HEK293 (cell line): ENCODE measurements around the gene GTF3C5.

Experiments
- CTCF ChIA-PET: fragments of 350-600 bp; formaldehyde crosslinking; extraction: SDS; loops from one replicate; lab custom pipeline; 2021; ENCODE audit warnings: antibody characterized with exemption; lab: Yijun Ruan, JAX
- POLR2A ChIA-PET: fragments of 300-600 bp; formaldehyde crosslinking; extraction: SDS; loops from one replicate; lab custom pipeline; 2020; ENCODE audit warnings: antibody characterized with exemption, inconsistent platforms; lab: Yijun Ruan, JAX
- H3K27ac ChIP-seq: fragments of 200-500 bp; sonication (Bioruptor generic); 2 replicates; pipeline ENCODE4 v1.5.1; 2014; ENCODE audit warnings: low read depth, low read length, control low read depth, inconsistent platforms; ENCODE audit errors: extremely low read depth
- H3K36me3 ChIP-seq, 2 experiments: fragments of 200-500 bp in 1 of 2; sonication (Bioruptor generic) in 1 of 2; 1 replicate in 1 of 2; 2 replicates in 1 of 2; pipeline ENCODE4 v1.5.1; 2014 to 2017; ENCODE audit warnings: inconsistent platforms in 2 of 2, low read length in 2 of 2; ENCODE audit not compliant: control insufficient read depth in 2 of 2, insufficient read depth in 1 of 2
- H3K4me1 ChIP-seq: fragments of 200-500 bp; sonication (Bioruptor generic); 2 replicates; pipeline ENCODE4 v1.5.1; 2014; ENCODE audit warnings: mild to moderate bottlenecking, low read length, inconsistent platforms; ENCODE audit not compliant: control insufficient read depth, insufficient read depth
- H3K4me3 ChIP-seq: 2 replicates; pipeline ENCODE4 v1.5.1; 2011; ENCODE audit warnings: low read depth, mild to moderate bottlenecking, control low read depth, low read length, moderate library complexity
- H3K9me3 ChIP-seq: fragments of 200-500 bp; sonication (Bioruptor generic); 2 replicates; pipeline ENCODE4 v1.5.1; 2014; ENCODE audit warnings: low read depth, low read length, inconsistent platforms; ENCODE audit not compliant: control insufficient read depth, insufficient read depth
- CTCF ChIP-seq: fragments of 450-650 bp; formaldehyde crosslinking; IDR thresholded peaks from 2 replicates; pipeline ENCODE4 v1.5.1; 2016; ENCODE audit warnings: missing biosample characterization, missing genetic modification characterization
- INSM2 ChIP-seq: fragments of 450-650 bp; formaldehyde crosslinking; IDR thresholded peaks from 2 replicates; pipeline ENCODE4 v1.5.1; 2016; ENCODE audit warnings: missing biosample characterization, missing genetic modification characterization
- KLF1 ChIP-seq: fragments of 450-650 bp; formaldehyde crosslinking; IDR thresholded peaks from 2 replicates; pipeline ENCODE4 v1.5.1; 2016; ENCODE audit warnings: missing biosample characterization, missing genetic modification characterization
- KLF17 ChIP-seq: fragments of 450-650 bp; formaldehyde crosslinking; IDR thresholded peaks from 2 replicates; pipeline ENCODE4 v1.5.1; 2016; ENCODE audit warnings: missing biosample characterization, missing genetic modification characterization
- WT1 ChIP-seq: fragments of 450-650 bp; formaldehyde crosslinking; IDR thresholded peaks from 2 replicates; pipeline ENCODE4 v1.5.1; 2016; ENCODE audit warnings: missing biosample characterization, missing genetic modification characterization
- ZBTB49 ChIP-seq: fragments of 450-650 bp; formaldehyde crosslinking; IDR thresholded peaks from 2 replicates; pipeline ENCODE4 v1.5.1; 2016; ENCODE audit warnings: missing biosample characterization, missing genetic modification characterization, low read depth
- ZBTB7A ChIP-seq: fragments of 450-650 bp; formaldehyde crosslinking; IDR thresholded peaks from 2 replicates; pipeline ENCODE4 v1.5.1; 2016; ENCODE audit warnings: low read depth, missing biosample characterization, missing genetic modification characterization
- ZNF211 ChIP-seq: fragments of 450-650 bp; formaldehyde crosslinking; IDR thresholded peaks from 2 replicates; pipeline ENCODE4 v1.5.1; 2016; ENCODE audit warnings: low read depth, missing biosample characterization, missing genetic modification characterization
- ZNF266 ChIP-seq: fragments of 450-650 bp; formaldehyde crosslinking; IDR thresholded peaks from 2 replicates; pipeline ENCODE4 v1.5.1; 2016; ENCODE audit warnings: missing biosample characterization, missing genetic modification characterization, low read depth
- ZNF423 ChIP-seq: fragments of 450-650 bp; formaldehyde crosslinking; IDR thresholded peaks from 2 replicates; pipeline ENCODE4 v1.5.1; 2016; ENCODE audit warnings: missing biosample characterization, missing genetic modification characterization
- ZNF449 ChIP-seq: fragments of 450-650 bp; formaldehyde crosslinking; IDR thresholded peaks from 2 replicates; pipeline ENCODE4 v1.5.1; 2017; ENCODE audit warnings: missing biosample characterization, mild to moderate bottlenecking, missing genetic modification characterization, moderate library complexity
- ZNF473 ChIP-seq: fragments of 450-650 bp; formaldehyde crosslinking; IDR thresholded peaks from 2 replicates; pipeline ENCODE4 v1.5.1; 2017; ENCODE audit warnings: missing biosample characterization, missing genetic modification characterization
- ZNF530 ChIP-seq: fragments of 450-650 bp; formaldehyde crosslinking; IDR thresholded peaks from 2 replicates; pipeline ENCODE4 v1.5.1; 2016; ENCODE audit warnings: low read depth, missing biosample characterization, missing genetic modification characterization
- ZNF571 ChIP-seq: fragments of 450-650 bp; formaldehyde crosslinking; IDR thresholded peaks from 2 replicates; pipeline ENCODE4 v1.5.0; 2017; ENCODE audit warnings: missing biosample characterization, missing genetic modification characterization
- ZNF843 ChIP-seq: fragments of 450-650 bp; formaldehyde crosslinking; IDR thresholded peaks from 2 replicates; pipeline ENCODE4 v1.5.1; 2016; ENCODE audit warnings: missing biosample characterization, missing genetic modification characterization

The GTF3C5 gene

GRCh38 chr9:133014696-133015095 lies 16.1 kb upstream of the GTF3C5 start:
- H3K9me3 ChIP-seq: no peaks in the 10 kb centered on the region
- no peaks in the 10 kb centered on the region for H3K4me1 ChIP-seq
- H3K36me3 ChIP-seq: no peaks in the 10 kb centered on the region
- POLR2A ChIA-PET: interaction anchor here (3.4 kb wide), 1 partner anchor 16 kb away, joined by 12 read pairs; the partner anchor contains the start of gene GTF3C5
- TF ChIP-seq INSM2 (no peak), ZNF571 (no peak), ZNF423 (tag by site-specific recombination) (no peak), ZNF530 (tag by site-specific recombination) (no peak), ZNF473 (no peak), ZBTB7A (tag by site-specific recombination) (no peak), KLF17 (tag by site-specific recombination) (no peak), KLF1 (tag by site-specific recombination) (no peak), ZBTB49 (tag by site-specific recombination) (no peak)
- CTCF ChIA-PET: interaction anchor here (0.6 to 4.8 kb wide), 4 partner anchors 8 to 603 kb away, joined by 3 to 96 read pairs (median 4); no protein-coding TSS in a partner anchor
- H3K4me3 ChIP-seq: no peak overlapping the region
- H3K27ac ChIP-seq: no peak overlapping the region

- Histone ChIP-seq H3K27ac (no peak overlapping the region), H3K9me3 (no peaks in the 10 kb centered on the region), H3K36me3 (no peaks in the 10 kb centered on the region), H3K4me3 (no peak overlapping the region), H3K4me1 (no peaks in the 10 kb centered on the region)
- ChIA-PET CTCF (interaction anchor here (0.6 to 4.2 kb wide), 38 partner anchors 9 to 552 kb away, joined by 3 to 96 read pairs (median 5); partner anchors contain the start of genes CACFD1, GFI1B and GTF3C5), POLR2A (interaction anchor here (1.1 kb wide), 1 partner anchor 29 kb away, joined by 3 read pairs; no protein-coding TSS in a partner anchor)
- TF ChIP-seq WT1 (tag by site-specific recombination) (no peak), CTCF (tag by site-specific recombination) (no peak), ZNF843 (tag by site-specific recombination) (no peak), ZNF473 (no peak), ZNF211 (tag by site-specific recombination) (no peak), ZNF449 (no peak), ZNF266 (tag by site-specific recombination) (no peak)
Observed at GRCh38 chr9:133023117-133023890, 7.5 kb upstream of the GTF3C5 start.
